Suprapubic skin (tissue), 4 donors: ENCODE data around the gene ANP32B. TPM values are rescaled to one million over a fixed set of nuclear protein-coding genes. Genes with fewer than 3 reads are reported as not detected.
"Not testable (repeated sequence)": the region's sequence is repeated elsewhere in the genome, so short reads cannot be mapped to it uniquely, and the experiment has no call there.

ENCODE experiments used
- DNase-seq, 2 donors: peaks; one replicate each; pipeline ENCODE4 v3.0.0-alpha.2; 2019; ENCODE audit warnings: low spot score in 2 of 2
- H3K27ac ChIP-seq: fragments of 200-600 bp; sonication (generic); one replicate; pipeline ENCODE4 v1.5.1; 2019
- H3K27me3 ChIP-seq: fragments of 200-600 bp; sonication (generic); one replicate; pipeline ENCODE4 v1.5.1; 2019
- H3K36me3 ChIP-seq: fragments of 200-600 bp; sonication (generic); one replicate; pipeline ENCODE4 v1.5.1; 2019
- H3K4me1 ChIP-seq: fragments of 200-600 bp; sonication (generic); one replicate; pipeline ENCODE4 v1.5.1; 2019
- H3K4me3 ChIP-seq: fragments of 200-600 bp; sonication (generic); one replicate; pipeline ENCODE4 v1.5.1; 2019; ENCODE audit warnings: mild to moderate bottlenecking
- H3K9me3 ChIP-seq: fragments of 200-600 bp; sonication (generic); one replicate; pipeline ENCODE4 v1.5.1; 2019
- EP300 ChIP-seq: sonication (generic); formaldehyde crosslinking; IDR thresholded peaks from one replicate; pipeline ENCODE4 v1.6.1; 2017; ENCODE audit warnings: antibody characterized with exemption
- POLR2A ChIP-seq, 2 donors: fragments of 450-650 bp; IDR thresholded peaks; one replicate each; pipeline ENCODE4 v1.6.1; 2017; ENCODE audit warnings: antibody characterized with exemption in 2 of 2, mild to moderate bottlenecking in 2 of 2, moderate library complexity in 2 of 2
- POLR2AphosphoS5 ChIP-seq, 3 donors: sonication (generic); formaldehyde crosslinking; IDR thresholded peaks; one replicate each; pipeline ENCODE4 v1.6.1; 2017; ENCODE audit warnings: antibody characterized with exemption in 3 of 3
- WGBS: methylation state at CpG from one replicate; pipeline ENCODE4 v1.1.5; 2018; 5-methylcytosine and 5-hydroxymethylcytosine counted together
- total RNA-seq, 4 donors: library from RNA; depleted of rRNA; stranded (reverse); fragments of >200 nt; gene quantifications; one replicate each; pipeline ENCODE4 v1.1.0, GENCODE V29; 2016
- TF ChIP-seq, protein P1 (sequence below), 2 donors: fragments of 200-600 bp in 1 of 2; fragments of 450-650 bp in 1 of 2; sonication (generic) in 1 of 2; IDR thresholded peaks; one replicate each; pipeline ENCODE4 v1.5.1; 2016 to 2019; ENCODE audit warnings: antibody characterized with exemption in 2 of 2, mild to moderate bottlenecking in 1 of 2, moderate library complexity in 1 of 2

Gene ANP32B
- total RNA-seq, 4 donors from 2014 or later: 34.8 to 71.6 (median 59.1) TPM

GRCh38 chr9:98017306-98017705 lies 34.2 kb downstream of the ANP32B start:
- no peak for DNase-seq
- no peaks in the 10 kb centered on the region for H3K4me1 ChIP-seq
- no peak overlapping the region for H3K4me3 ChIP-seq
- WGBS: 76% methylated on average over 1 of the region's 1 CpG
- H3K9me3 ChIP-seq: no peaks in the 10 kb centered on the region
- peaks cover 82% of the 10 kb centered on the region for H3K36me3 ChIP-seq
- H3K27ac ChIP-seq: no peak overlapping the region
- H3K27me3 ChIP-seq: no peaks in the 10 kb centered on the region
- TF ChIP-seq POLR2AphosphoS5 (IDR thresholded peaks at IDR 0.05) (no peak), POLR2A (IDR thresholded peaks at IDR 0.05) (no peak), EP300 (no peak)
- TF ChIP-seq, protein P1, sequence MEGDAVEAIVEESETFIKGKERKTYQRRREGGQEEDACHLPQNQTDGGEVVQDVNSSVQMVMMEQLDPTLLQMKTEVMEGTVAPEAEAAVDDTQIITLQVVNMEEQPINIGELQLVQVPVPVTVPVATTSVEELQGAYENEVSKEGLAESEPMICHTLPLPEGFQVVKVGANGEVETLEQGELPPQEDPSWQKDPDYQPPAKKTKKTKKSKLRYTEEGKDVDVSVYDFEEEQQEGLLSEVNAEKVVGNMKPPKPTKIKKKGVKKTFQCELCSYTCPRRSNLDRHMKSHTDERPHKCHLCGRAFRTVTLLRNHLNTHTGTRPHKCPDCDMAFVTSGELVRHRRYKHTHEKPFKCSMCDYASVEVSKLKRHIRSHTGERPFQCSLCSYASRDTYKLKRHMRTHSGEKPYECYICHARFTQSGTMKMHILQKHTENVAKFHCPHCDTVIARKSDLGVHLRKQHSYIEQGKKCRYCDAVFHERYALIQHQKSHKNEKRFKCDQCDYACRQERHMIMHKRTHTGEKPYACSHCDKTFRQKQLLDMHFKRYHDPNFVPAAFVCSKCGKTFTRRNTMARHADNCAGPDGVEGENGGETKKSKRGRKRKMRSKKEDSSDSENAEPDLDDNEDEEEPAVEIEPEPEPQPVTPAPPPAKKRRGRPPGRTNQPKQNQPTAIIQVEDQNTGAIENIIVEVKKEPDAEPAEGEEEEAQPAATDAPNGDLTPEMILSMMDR (IDR thresholded peaks at IDR 0.05): no peak

DNA sequence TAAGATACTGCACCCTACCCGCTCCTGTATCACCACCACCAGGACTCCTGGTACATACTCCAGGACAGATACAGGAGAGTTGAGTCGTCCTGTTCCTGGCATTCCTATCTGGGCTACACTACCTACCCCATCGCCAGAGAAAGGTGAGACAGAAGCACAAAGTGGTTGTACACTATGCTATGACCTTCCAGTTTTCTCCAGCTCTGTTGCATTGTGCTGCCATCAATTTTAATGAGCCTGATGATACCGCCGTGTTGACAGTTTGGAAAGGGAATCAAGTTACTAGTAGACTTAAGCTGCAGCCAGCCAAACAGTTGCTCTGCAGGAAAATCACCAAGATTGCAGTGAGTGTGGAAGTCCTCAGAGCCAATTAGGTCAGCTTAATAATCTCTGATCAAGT lies 35.2 kb downstream of the ANP32B start:
- Histone ChIP-seq H3K4me3 (no peak overlapping the region), H3K27me3 (no peaks in the 10 kb centered on the region), H3K27ac (no peak overlapping the region), H3K4me1 (no peaks in the 10 kb centered on the region), H3K9me3 (no peaks in the 10 kb centered on the region), H3K36me3 (peaks cover 72% of the 10 kb centered on the region)
- no peak for DNase-seq
- TF ChIP-seq EP300 (no peak), POLR2AphosphoS5 (IDR thresholded peaks at IDR 0.05) (no peak), POLR2A (IDR thresholded peaks at IDR 0.05) (no peak)
- TF ChIP-seq, protein P1 (IDR thresholded peaks at IDR 0.05): no peak
- 79% methylated on average over 5 of the region's 5 CpGs for WGBS

DNA sequence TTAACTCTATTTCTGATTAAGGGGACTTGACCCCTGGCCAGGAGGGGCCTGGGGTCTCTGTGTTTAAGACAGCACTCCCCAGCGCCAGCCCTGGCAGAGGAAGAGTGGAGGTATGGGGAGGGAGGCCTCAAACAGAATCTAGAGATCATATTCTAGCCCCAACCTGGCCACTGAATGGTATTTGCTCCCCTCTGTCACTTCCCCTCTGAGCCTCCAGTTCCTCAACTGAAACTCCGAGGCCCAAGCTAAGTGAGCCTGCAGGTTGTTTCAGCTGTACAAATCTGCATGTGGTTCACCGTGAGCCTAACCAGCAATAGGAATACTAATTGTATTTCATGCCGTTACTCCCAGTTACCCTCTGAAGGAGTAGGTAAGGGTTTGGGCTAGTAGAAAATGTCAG lies 36.0 kb downstream of the ANP32B start:
- no peak overlapping the region for H3K4me3 ChIP-seq
- DNase-seq: no peak
- H3K36me3 ChIP-seq: peaks cover 64% of the 10 kb centered on the region
- TF ChIP-seq EP300: no peak
- TF ChIP-seq, protein P1 (IDR thresholded peaks at IDR 0.05): no peak
- TF ChIP-seq POLR2AphosphoS5 (IDR thresholded peaks at IDR 0.05): no peak
- TF ChIP-seq POLR2A (IDR thresholded peaks at IDR 0.05): no peak
- no peaks in the 10 kb centered on the region for H3K27me3 ChIP-seq
- WGBS: 93% methylated on average over 4 of the region's 4 CpGs
- H3K4me1 ChIP-seq: no peaks in the 10 kb centered on the region
- no peaks in the 10 kb centered on the region for H3K9me3 ChIP-seq
- H3K27ac ChIP-seq: no peak overlapping the region

GRCh38 chr9:98019869-98020268 lies 36.7 kb downstream of the ANP32B start:
- H3K9me3 ChIP-seq, DNase-seq, H3K27ac ChIP-seq, H3K4me3 ChIP-seq, H3K4me1 ChIP-seq, H3K27me3 ChIP-seq: not testable (repeated sequence)
- 89% methylated on average over 5 of the region's 5 CpGs for WGBS
- H3K36me3 ChIP-seq: peaks cover 57% of the 10 kb centered on the region

- H3K27ac ChIP-seq: no peak overlapping the region
- DNase-seq: no peak
- H3K27me3 ChIP-seq: no peaks in the 10 kb centered on the region
- TF ChIP-seq POLR2A (IDR thresholded peaks at IDR 0.05) (no peak), POLR2AphosphoS5 (IDR thresholded peaks at IDR 0.05) (no peak), EP300 (no peak)
- TF ChIP-seq, protein P1 (IDR thresholded peaks at IDR 0.05): no peak
- H3K36me3 ChIP-seq: peaks cover 49% of the 10 kb centered on the region
- no peaks in the 10 kb centered on the region for H3K9me3 ChIP-seq
- WGBS: 93% methylated on average over 8 of the region's 8 CpGs
- H3K4me1 ChIP-seq: no peaks in the 10 kb centered on the region
- no peak overlapping the region for H3K4me3 ChIP-seq
Observed at GRCh38 chr9:98020476-98021145, 37.5 kb downstream of the ANP32B start.
